GM19395 (cell line): ENCODE measurements around the gene PACSIN3.
A peak's percentile ranks its signal among the peaks of the same experiment; 100 is the strongest.

ENCODE experiments used
- ATAC-seq: cut with Tn5 transposase; IDR thresholded peaks from one replicate; pipeline ENCODE4 v1.9.1; 2021; ENCODE audit warnings: mild to moderate bottlenecking, moderate library complexity; ENCODE audit not compliant: unreplicated experiment

PACSIN3 gene

GRCh38 chr11:47177229-47177845, 8.9 kb downstream of the PACSIN3 start:
- peak; percentile 64 for ATAC-seq

- ATAC-seq: peak; percentile 82
Observed at GRCh38 chr11:47176328-47177228, 9.7 kb downstream of the PACSIN3 start, which contains the start of gene ARFGAP2. ARFGAP2 (minus strand) TSS chr11:47176879; CDS start chr11:47176853, 26 bp downstream.

- ATAC-seq: no peak
Observed at GRCh38 chr11:47175746-47176327, 10.4 kb downstream of the PACSIN3 start.

DNA sequence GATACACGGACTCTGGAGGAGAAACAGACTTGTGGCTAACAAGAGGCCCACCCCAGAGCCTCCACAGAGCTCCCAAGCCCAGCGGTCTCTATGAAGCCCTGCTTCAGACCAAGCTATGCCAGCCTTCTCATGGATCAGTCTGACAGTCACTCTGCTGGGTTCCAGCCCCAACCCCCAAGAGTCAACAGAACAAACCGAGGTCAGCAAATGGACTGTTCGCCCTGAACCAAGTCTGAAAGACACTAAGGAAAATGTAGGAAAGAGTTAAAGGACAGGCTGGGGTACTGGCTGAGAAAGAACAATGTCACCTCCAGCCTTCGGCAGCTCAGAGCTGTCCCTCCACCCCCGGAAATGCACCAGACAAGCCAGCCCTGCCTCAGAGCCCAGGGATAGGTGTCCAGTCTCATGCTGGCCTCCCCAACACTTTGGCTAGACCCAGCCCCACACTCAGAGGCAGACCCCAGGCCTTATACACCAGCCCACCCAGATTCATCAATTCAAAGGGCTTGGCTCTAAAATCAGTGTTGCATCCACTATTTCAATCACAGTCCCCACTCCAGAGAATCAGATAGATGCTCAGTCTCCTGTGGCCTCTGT, 13.4 kb downstream of the PACSIN3 start:
- ATAC-seq: no peak

- no peak for ATAC-seq
Observed at GRCh38 chr11:47171856-47172255, 14.4 kb downstream of the PACSIN3 start.

- no peak for ATAC-seq
Observed at GRCh38 chr11:47171061-47171838, 15.0 kb downstream of the PACSIN3 start.

GRCh38 chr11:47166368-47166767, 19.9 kb downstream of the PACSIN3 start:
- no peak for ATAC-seq

- no peak for ATAC-seq
Observed at GRCh38 chr11:47165253-47165840, 20.9 kb downstream of the PACSIN3 start.

DNA sequence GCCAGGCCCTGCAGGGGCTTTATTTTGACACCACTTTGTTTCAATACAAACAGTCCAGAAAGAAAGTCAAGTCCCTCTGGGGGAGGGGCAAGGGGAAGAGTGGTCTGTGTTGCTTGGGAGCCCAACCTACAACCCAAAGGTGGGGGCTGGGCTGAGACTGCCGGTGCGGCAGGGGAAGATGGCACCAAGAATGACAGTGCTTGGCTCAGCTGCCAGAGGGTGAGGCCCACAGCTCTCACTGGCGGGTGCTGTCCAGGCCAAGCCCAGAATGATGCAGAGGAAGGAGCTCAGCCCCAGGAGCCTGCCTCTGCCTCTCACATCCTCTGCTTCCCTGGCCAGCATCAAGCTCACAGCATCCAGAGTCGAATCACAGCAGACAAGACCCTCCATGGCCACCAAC, 21.9 kb downstream of the PACSIN3 start:
- no peak for ATAC-seq

DNA sequence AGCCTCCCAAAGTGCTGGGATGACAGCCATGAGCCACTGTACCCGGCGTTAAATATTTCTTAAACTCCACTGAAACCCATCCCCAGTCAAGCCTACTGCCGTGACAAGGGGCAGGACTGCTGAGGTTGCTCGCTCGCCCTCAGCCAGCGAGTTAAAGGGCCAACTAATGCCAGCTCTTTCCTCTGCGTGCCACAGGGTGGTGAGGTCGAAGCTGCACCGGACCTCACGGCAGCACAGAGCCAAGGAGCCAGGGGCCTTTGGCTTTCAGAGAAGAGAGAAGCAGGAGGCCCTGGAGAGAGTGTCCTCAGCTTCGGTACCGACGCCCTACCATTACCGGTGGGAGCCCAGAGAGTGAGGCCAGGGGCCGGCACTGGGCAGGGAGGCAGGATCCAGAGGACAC, 22.3 kb downstream of the PACSIN3 start:
- no peak for ATAC-seq

DNA sequence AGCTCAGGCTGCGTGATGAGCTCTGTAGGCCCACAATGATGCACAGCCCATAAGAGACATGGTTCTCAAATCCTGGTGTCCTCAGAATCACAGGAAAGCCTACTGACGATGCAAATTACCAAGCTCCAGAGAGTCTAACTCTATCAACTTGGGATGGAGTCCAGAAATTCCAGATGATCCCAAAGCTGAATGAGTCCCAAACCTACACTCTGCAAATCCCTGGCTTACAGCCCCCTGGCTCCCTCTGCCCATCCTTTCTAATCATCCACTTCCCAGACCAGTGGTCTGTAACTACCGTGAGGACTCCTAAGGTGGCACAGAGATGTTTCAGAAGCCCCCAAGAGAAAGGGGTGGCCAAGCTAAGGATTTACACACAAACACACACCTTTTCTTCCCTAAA, 23.0 kb downstream of the PACSIN3 start:
- no peak for ATAC-seq

GRCh38 chr11:47162426-47162825, 23.8 kb downstream of the PACSIN3 start:
- ATAC-seq: no peak

GRCh38 chr11:47161890-47162289, 24.3 kb downstream of the PACSIN3 start:
- ATAC-seq: no peak

DNA sequence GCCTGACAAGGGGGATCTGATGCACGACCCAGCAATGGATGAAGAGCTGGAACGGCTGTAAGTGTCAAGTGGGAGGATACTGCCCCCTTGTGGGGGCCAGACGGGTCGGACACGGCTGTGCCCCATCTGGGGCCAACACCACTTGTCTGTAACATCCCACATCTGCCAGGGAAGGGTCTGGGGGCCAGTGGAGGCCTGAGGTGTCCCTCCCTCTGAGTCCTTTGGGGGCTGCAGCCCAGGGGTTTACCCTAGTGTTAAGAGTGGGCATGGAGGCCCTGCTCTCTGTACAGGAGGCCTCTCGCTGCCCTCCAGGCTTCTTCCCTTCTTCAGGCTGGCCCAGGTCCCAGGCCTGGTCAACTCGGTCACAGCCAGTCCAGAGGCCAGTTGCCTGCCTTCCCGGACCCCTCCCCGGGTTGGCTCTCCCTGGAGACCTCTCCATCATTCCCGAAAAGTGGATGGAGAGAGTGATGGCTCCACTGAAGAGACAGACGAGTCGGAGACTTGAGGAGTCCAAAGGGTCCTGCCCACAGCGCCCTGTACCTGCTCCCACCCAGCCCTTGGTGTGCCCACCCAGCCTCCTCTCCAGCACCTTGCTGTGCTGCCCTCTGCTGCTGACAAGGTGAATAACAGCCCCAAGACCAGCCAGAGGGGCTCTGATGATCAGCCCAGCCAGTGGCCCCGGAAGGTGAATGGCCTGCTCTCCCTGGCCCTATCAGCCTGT, 24.9 kb downstream of the PACSIN3 start:
- ATAC-seq: no peak

- no peak for ATAC-seq
Observed at GRCh38 chr11:47160753-47161133, 25.5 kb downstream of the PACSIN3 start.

DNA sequence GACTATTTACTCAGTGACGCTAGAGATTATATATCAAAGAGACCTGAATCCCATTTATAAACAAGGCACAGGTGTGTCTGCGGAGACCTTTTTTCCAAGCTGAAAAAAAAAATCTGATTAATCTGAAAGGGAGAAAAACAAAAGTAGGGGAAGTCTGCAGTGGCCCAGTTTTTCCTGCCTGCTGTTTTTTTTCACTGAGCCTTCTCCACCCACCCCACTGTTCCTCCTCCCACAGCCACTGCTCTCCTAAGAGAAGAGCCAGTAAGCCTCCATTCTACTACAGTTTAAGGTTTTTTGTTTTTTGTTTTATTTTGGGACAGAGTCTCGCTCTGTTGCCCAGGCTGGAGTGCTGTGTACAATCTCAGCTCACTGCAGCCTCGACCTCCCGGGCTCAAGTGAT, 28.0 kb downstream of the PACSIN3 start:
- no peak for ATAC-seq

- ATAC-seq: no peak
Observed at GRCh38 chr11:47157805-47158204, 28.4 kb downstream of the PACSIN3 start.

GRCh38 chr11:47156951-47157350, 29.3 kb downstream of the PACSIN3 start:
- ATAC-seq: no peak

- ATAC-seq: no peak
Observed at GRCh38 chr11:47156333-47156732, 29.9 kb downstream of the PACSIN3 start.

GRCh38 chr11:47155879-47156278, 30.4 kb downstream of the PACSIN3 start:
- no peak for ATAC-seq
